Natural killer cell (primary cell): ENCODE data around the gene CPSF4. TPM values are rescaled to one million over a fixed set of nuclear protein-coding genes. Genes with fewer than 3 reads are reported as not detected.
A peak's percentile ranks its signal among the peaks of the same experiment; 100 is the strongest.

ENCODE experiments used
- ATAC-seq, 3 donors: fragments of 150-1000 bp in 2 of 3; fragments of 200-7000 bp in 1 of 3; cut with Tn5 transposase; 1 replicate in 1 of 3; 2 replicates in 2 of 3; pipeline ENCODE4 v1.10.0; 2021; ENCODE audit warnings: mild to moderate bottlenecking in 2 of 3, moderate library complexity in 2 of 3
- DNase-seq, 2 donors: peaks; one replicate each; pipeline versions ENCODE4 v3.0.0 to v3.0.0-alpha.2; 2013 to 2021; ENCODE audit warnings: mixed read lengths in 1 of 2
- H3K27ac ChIP-seq: one replicate; pipeline ENCODE4 v1.5.1; 2013; ENCODE audit warnings: mild to moderate bottlenecking, low read length
- H3K27me3 ChIP-seq: one replicate; pipeline ENCODE4 v1.6.1; 2013; ENCODE audit warnings: low read length; ENCODE audit not compliant: control insufficient read depth, insufficient read depth
- H3K36me3 ChIP-seq: one replicate; pipeline ENCODE4 v1.6.1; 2013; ENCODE audit warnings: low read length; ENCODE audit not compliant: control insufficient read depth, insufficient read depth
- H3K4me1 ChIP-seq: one replicate; pipeline ENCODE4 v1.6.1; 2013; ENCODE audit warnings: low read length; ENCODE audit not compliant: control insufficient read depth, insufficient read depth
- H3K4me3 ChIP-seq: one replicate; pipeline ENCODE4 v1.5.1; 2013; ENCODE audit warnings: low read length
- H3K9me3 ChIP-seq: one replicate; pipeline ENCODE4 v1.6.1; 2013; ENCODE audit warnings: low read length; ENCODE audit not compliant: control insufficient read depth, insufficient read depth
- H3K27ac Mint-ChIP-seq, 2 donors: one replicate each; pipeline ENCODE4 v1.8.0; 2022; ENCODE audit warnings: mild to moderate bottlenecking in 2 of 2, mixed read lengths in 2 of 2, moderate library complexity in 1 of 2
- H3K27me3 Mint-ChIP-seq, 2 donors: one replicate each; pipeline ENCODE4 v1.8.0; 2022; ENCODE audit warnings: low read depth in 2 of 2, mixed read lengths in 2 of 2
- H3K36me3 Mint-ChIP-seq: one replicate; pipeline ENCODE4 v1.8.0; 2022; ENCODE audit warnings: mixed read lengths
- H3K4me1 Mint-ChIP-seq, 2 donors: one replicate each; pipeline ENCODE4 v1.8.0; 2022; ENCODE audit warnings: mixed read lengths in 2 of 2
- H3K4me3 Mint-ChIP-seq: one replicate; pipeline ENCODE4 v1.8.0; 2022; ENCODE audit warnings: mild to moderate bottlenecking, moderate library complexity, mixed read lengths
- H3K9me3 Mint-ChIP-seq, 2 donors: one replicate each; pipeline ENCODE4 v1.8.0; 2022; ENCODE audit warnings: mixed read lengths in 2 of 2
- CTCF ChIP-seq: fragments of 200-600 bp; IDR thresholded peaks from one replicate; pipeline ENCODE4 v1.8.0; 2022; ENCODE audit warnings: antibody characterized with exemption
- WGBS: methylation state at CpG from one replicate; pipeline ENCODE4 v1.1.7; 2013; ENCODE audit warnings: missing lambda C conversion rate; ENCODE audit not compliant: insufficient coverage; 5-methylcytosine and 5-hydroxymethylcytosine counted together
- intact Hi-C: fragments of 100-400 bp; cut with micrococcal nuclease; formaldehyde crosslinking; loops from one replicate; pipeline ENCODE4 v1.14.2; 2022
- total RNA-seq, 4 donors: library from RNA; stranded (reverse); fragments of 120-200 nt in 1 of 4; gene quantifications; one replicate each; pipeline versions ENCODE4 v1.2.3 to v1.2.4, GENCODE V29; 2013 to 2022

CPSF4 gene
- total RNA-seq, 3 donors from 2014 or later (not counting 1 experiment from before 2014, with no cell fraction given), result 54.0 to 61.6 (median 54.8) TPM

DNA sequence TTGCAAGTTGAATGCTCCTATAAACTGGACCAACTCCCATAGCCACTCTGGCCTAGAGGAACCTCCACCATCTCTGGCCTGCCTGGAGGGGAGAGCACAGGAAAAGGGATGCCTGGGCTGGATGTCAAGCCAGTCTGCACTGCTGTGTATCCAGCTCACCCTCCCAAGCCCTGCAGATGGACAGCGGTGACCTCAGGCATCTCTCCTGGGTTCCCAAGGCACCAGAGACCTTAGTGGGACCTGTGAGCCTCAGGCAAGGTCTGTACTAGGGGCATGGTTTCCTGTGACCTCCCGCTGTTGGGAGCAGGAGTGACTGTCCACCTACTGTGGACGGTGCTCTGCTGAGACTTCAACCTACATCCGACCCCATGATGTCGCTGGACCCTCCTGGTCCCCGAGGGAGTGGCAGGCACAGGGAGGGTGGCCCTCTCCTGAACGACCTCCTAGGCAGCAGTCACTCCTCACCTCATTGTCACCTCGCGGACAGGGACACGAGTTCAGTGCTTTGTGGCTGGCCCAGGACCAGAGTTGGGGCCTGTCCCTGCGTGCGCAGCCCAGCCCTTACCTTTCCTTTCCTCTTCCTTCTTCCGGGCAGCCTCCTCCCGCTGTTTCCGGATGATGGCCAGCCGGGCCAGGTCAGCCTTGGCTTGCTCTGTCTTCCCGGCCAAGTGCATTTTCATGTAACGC is 41.3 kb upstream of the CPSF4 start:
- no peaks in the 10 kb centered on the region for H3K27me3 Mint-ChIP-seq
- H3K4me1 ChIP-seq, result peaks cover 17% of the 10 kb centered on the region
- H3K27ac Mint-ChIP-seq, result peak overlapping the region; percentile 76 to 85
- no peaks in the 10 kb centered on the region for H3K9me3 Mint-ChIP-seq
- H3K36me3 Mint-ChIP-seq, result no peaks in the 10 kb centered on the region
- H3K27ac ChIP-seq, result no peak overlapping the region
- intact Hi-C loops, result no loop called here
- TF ChIP-seq CTCF, result no peak
- no peak overlapping the region for H3K4me3 Mint-ChIP-seq
- H3K36me3 ChIP-seq, result peaks cover 58% of the 10 kb centered on the region
- no peaks in the 10 kb centered on the region for H3K9me3 ChIP-seq
- ATAC-seq (no peak), DNase-seq (no peak)
- 90% methylated on average over 18 of the region's 18 CpGs for WGBS
- H3K27me3 ChIP-seq, result no peaks in the 10 kb centered on the region
- no peak overlapping the region for H3K4me3 ChIP-seq
- H3K4me1 Mint-ChIP-seq, result peaks cover 24 to 45% of the 10 kb centered on the region in 2 donors

GRCh38 chr7:99398891-99399445 is 39.8 kb upstream of the CPSF4 start:
- no peak for TF ChIP-seq CTCF
- Histone ChIP-seq H3K36me3 (peaks cover 64% of the 10 kb centered on the region), H3K27me3 (no peaks in the 10 kb centered on the region), H3K4me3 (no peak overlapping the region), H3K9me3 (no peaks in the 10 kb centered on the region), H3K27ac (no peak overlapping the region), H3K4me1 (peaks cover 6% of the 10 kb centered on the region)
- Mint-ChIP-seq H3K4me3 (no peak overlapping the region), H3K36me3 (no peaks in the 10 kb centered on the region), H3K27me3 (no peaks in the 10 kb centered on the region), H3K9me3 (no peaks in the 10 kb centered on the region), H3K4me1 (peaks cover 27 to 39% of the 10 kb centered on the region in 2 donors), H3K27ac (peak overlapping the region; percentile 76 to 85)
- intact Hi-C loops, result no loop called here
- no peak for DNase-seq
- WGBS, result 91% methylated on average over 5 of the region's 5 CpGs
- ATAC-seq, result no peak

- no peaks in the 10 kb centered on the region for H3K36me3 Mint-ChIP-seq
- Histone ChIP-seq H3K27ac (no peak overlapping the region), H3K9me3 (no peaks in the 10 kb centered on the region), H3K36me3 (peaks cover 66% of the 10 kb centered on the region), H3K27me3 (no peaks in the 10 kb centered on the region), H3K4me1 (peaks cover 11% of the 10 kb centered on the region), H3K4me3 (no peak overlapping the region)
- no peak for TF ChIP-seq CTCF
- intact Hi-C loops, result no loop called here
- H3K4me1 Mint-ChIP-seq, result peaks cover 30 to 44% of the 10 kb centered on the region in 2 donors
- ATAC-seq (no peak), DNase-seq (no peak)
- WGBS, result 86% methylated on average over 6 of the region's 6 CpGs
- H3K27me3 Mint-ChIP-seq, result no peaks in the 10 kb centered on the region
- H3K27ac Mint-ChIP-seq, result peak overlapping the region; percentile 34 to 85
- H3K4me3 Mint-ChIP-seq, result no peak overlapping the region
- no peaks in the 10 kb centered on the region for H3K9me3 Mint-ChIP-seq
These were observed 39.1 kb upstream of the CPSF4 start for GRCh38 chr7:99399597-99399996.
